ENCODE results near the gene IRF2.

Gene IRF2

GRCh38 chr4:184397516-184398163, 76.7 kb downstream of the IRF2 start:
- ChIA-PET POLR2A (no interaction called here), CTCF (interaction anchor here (1.0 kb wide), 1 partner anchor 10 kb away, joined by 3 read pairs; no protein-coding TSS in a partner anchor)
- no peak overlapping the region for H3K4me3 ChIP-seq (ENCODE audit: low read depth, low read length)
- DNase-seq (ENCODE audit: low read depth, low spot score) = no peak
- no peak for TF ChIP-seq CTCF (IDR thresholded peaks at IDR 0.05; ENCODE audit: insufficient read depth, low read length, missing control alignments)

GRCh38 chr4:184396570-184397515, 77.5 kb downstream of the IRF2 start:
- ChIA-PET CTCF (no interaction called here), POLR2A (no interaction called here)
- no peak for DNase-seq (ENCODE audit: low read depth, low spot score)
- TF ChIP-seq CTCF (IDR thresholded peaks at IDR 0.05; ENCODE audit: insufficient read depth, low read length, missing control alignments) = no peak
- no peak overlapping the region for H3K4me3 ChIP-seq (ENCODE audit: low read depth, low read length)

- ChIA-PET CTCF (no interaction called here), POLR2A (no interaction called here)
- no peak for DNase-seq (ENCODE audit: low read depth, low spot score)
- TF ChIP-seq CTCF (IDR thresholded peaks at IDR 0.05; ENCODE audit: insufficient read depth, low read length, missing control alignments) = no peak
- H3K4me3 ChIP-seq (ENCODE audit: low read depth, low read length) = no peak overlapping the region
Observed at GRCh38 chr4:184395971-184396391, 78.4 kb downstream of the IRF2 start.

GRCh38 chr4:184395451-184395917, 78.9 kb downstream of the IRF2 start:
- no peak for DNase-seq (ENCODE audit: low read depth, low spot score)
- no peak overlapping the region for H3K4me3 ChIP-seq (ENCODE audit: low read depth, low read length)
- POLR2A ChIA-PET = no interaction called here
- no peak for TF ChIP-seq CTCF (IDR thresholded peaks at IDR 0.05; ENCODE audit: insufficient read depth, low read length, missing control alignments)
- CTCF ChIA-PET = no interaction called here

GRCh38 chr4:184392748-184393559, 81.4 kb downstream of the IRF2 start:
- CTCF ChIA-PET = no interaction called here
- no peak overlapping the region for H3K4me3 ChIP-seq (ENCODE audit: low read depth, low read length)
- POLR2A ChIA-PET = interaction anchor here (0.5 kb wide), 1 partner anchor 53 kb away, joined by 4 read pairs; no protein-coding TSS in a partner anchor

More at GRCh38 chr4:184392748-184393559, 81.4 kb downstream of the IRF2 start:
- DNase-seq (ENCODE audit: low read depth, low spot score) = no peak
- TF ChIP-seq CTCF (IDR thresholded peaks at IDR 0.05; ENCODE audit: insufficient read depth, low read length, missing control alignments) = no peak

Measured in AG04449 (cell line).